HuH-7 (cell line): ENCODE results near the gene NCOA5.
"Not testable (repeated sequence)": the region's sequence is repeated elsewhere in the genome, so short reads cannot be mapped to it uniquely, and the experiment has no call there.

ENCODE experiments used
- DNase-seq: peaks from one replicate; pipeline ENCODE4 v3.0.0; 2011; ENCODE audit warnings: low spot score

The NCOA5 gene

GRCh38 chr20:46120136-46120535 lies 30.4 kb upstream of the NCOA5 start:
- no peak for DNase-seq

DNA sequence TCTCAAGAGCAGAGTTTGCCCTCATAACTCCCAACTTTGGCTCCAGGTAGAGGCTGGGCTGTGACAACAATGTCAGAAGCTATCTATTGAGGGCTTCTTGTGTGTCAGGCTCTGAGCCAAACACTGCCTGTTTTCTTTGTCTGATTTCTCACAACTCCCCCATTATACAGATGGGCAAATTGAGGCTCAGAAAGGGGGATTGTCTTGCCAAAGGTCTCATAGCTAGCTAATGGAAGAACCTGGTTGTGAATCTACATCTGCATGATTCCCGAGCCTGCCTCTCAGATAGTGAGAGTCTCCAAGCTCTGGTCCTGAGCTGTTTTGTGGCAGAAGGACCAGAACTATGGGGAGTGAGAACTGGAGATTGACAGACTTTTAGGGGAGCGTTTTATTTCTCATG lies 29.8 kb upstream of the NCOA5 start:
- DNase-seq, result no peak

GRCh38 chr20:46119028-46119546 lies 29.3 kb upstream of the NCOA5 start:
- DNase-seq, result no peak

- DNase-seq, result no peak
These were observed 28.8 kb upstream of the NCOA5 start for GRCh38 chr20:46118481-46119020.

DNA sequence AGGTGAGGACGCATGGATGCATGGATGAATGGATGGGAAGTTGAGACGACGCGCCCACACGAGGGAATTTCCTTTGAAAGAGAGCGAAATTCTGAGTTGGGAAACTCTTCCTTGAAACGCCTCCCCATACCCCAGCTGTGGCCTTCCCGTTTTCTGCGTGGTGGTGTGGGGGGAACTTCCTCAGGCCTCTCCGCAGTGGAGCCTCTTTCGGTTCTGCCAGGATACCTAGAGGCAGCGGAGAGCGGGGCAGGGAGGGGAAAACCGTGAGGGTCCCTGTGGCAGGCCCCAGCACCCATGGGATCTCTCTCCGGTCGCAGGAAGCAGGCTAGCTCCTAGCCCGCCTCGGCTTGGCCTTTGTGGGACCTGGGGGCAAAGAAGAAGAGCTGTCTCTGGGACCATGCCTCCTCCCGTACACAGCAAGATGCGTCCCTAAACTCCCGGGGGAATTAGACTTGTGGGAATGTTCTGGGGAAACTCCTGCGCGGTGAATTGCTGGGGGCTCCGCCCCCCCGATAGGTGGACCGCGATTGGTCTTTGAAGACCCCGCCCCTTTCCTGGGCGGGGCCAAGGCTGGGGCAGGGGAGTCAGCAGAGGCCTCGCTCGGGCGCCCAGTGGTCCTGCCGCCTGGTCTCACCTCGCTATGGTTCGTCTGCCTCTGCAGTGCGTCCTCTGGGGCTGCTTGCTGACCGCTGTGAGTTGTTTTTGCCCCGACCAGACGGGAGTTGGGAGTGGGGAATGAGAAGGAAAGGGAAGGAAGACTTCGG lies 28.1 kb upstream of the NCOA5 start, which contains the start of gene CD40:
Gene CD40 (plus strand): TSS at position 611 of the 764 bp plus-strand sequence. CDS start 30 bp downstream, at position 641.
- no peak for DNase-seq

- no peak for DNase-seq
These were observed 24.7 kb upstream of the NCOA5 start for GRCh38 chr20:46114449-46114848.

DNA sequence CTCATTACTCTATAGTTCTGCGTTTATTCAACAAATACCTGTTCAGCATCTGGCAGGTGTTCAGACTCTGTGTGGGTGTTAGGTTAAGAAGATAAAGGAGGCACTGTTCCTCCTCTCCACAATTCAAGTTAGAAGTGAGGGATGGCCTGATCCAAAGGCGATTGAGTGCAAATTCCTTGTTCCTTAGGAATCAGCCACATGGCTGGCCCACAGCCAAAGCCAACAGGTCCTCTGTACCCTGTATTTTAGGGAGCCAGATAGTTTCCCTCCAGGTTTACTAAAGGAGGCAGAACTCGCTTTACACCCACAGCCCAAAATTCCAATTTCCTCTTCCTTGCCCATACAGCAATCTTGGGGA lies 23.3 kb upstream of the NCOA5 start:
- no peak for DNase-seq

DNA sequence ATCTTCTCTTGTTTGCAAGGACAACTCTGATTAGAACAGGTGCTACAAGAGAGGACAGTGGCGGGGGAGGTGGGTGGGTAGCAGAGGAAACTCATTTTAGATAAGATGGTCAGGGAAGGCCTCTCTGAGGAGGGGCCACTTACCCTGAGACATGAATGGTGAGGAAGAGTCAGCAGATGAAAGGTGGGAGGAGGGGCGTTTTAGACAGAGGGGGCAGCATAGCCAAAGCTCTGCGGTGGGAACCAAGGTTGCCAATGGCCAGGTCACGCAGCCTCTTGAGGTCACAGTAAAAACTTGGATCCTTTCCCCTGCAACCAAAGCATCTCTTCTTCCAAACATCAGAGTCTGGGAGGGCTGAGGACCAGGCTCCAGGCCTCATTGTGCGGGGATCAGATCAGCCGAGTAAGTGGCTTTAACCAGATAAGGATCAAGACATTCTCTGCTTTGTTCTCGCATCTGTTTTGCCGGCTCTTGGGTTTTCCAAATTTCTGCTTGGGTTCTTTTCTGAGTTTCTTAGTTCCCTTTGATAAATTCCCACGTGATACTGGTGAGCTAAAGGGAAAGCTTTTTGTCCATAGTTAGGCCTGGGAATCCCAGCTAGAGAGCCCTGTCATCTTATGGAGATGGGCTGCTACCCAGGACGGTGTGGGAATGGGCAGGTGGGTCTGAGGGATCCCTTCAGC lies 22.8 kb upstream of the NCOA5 start:
- DNase-seq, result no peak

DNA sequence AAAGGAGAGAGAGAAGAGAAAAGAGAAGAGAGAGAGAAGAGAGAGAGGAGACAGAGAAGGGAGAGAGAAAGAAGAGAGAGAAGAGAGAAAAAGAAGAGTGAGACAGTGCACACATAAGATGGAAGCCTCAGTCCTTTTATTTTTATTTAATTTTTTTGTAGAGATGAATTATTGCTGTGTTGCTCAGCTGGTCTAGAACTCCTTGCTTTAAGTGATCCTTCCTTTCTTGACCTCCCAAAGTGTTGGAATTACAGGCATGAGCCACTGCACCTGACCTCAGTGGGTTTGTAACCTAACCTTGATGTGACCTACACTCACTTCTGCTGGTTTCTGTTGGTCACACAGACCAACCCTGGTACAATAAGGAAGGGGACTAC lies 22.1 kb upstream of the NCOA5 start:
- no peak for DNase-seq

GRCh38 chr20:46111028-46111835 lies 21.5 kb upstream of the NCOA5 start:
- DNase-seq, result no peak

GRCh38 chr20:46108976-46109375 lies 19.2 kb upstream of the NCOA5 start:
- DNase-seq, result no peak

- DNase-seq, result no peak
These were observed 18.7 kb upstream of the NCOA5 start for GRCh38 chr20:46108435-46108841.

DNA sequence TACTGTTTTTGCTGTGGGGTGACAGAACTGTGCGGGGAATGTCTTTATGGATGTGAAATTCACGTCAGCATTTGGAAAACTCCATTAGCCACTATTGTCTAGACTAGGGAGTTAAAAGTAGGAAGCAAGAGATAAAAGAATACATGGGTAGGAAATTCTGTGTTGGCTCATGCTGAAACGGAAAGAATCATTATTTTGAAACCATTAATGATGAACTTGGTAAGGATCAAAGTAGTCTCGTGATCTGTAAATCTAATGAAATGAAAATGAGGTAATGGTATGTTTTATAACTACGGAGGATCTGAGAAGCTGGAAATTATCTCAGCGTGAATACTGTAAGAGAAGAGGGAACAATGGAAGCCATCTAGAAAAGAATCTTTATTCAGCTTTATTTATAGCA lies 17.3 kb upstream of the NCOA5 start:
- DNase-seq, result no peak

DNA sequence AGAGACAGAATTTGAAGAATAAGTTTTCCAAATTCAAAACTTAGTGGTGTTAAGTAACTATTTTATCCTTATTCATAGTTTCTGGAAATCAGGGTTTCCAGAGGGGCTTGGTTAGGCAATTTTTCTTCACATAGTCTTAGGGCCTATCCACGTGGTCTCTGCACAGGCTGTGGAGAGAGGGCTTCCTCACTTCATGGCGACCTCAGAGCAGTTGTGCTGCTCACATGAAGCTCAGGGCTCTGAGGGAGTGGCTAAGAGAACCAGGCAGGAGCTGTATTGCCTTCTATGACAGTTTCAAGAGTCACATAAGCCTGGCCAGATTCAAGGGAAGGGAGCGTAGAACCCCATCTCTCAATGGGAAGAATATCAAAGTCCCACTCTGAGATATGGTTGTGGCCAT lies 14.5 kb upstream of the NCOA5 start:
- DNase-seq, result no peak

DNA sequence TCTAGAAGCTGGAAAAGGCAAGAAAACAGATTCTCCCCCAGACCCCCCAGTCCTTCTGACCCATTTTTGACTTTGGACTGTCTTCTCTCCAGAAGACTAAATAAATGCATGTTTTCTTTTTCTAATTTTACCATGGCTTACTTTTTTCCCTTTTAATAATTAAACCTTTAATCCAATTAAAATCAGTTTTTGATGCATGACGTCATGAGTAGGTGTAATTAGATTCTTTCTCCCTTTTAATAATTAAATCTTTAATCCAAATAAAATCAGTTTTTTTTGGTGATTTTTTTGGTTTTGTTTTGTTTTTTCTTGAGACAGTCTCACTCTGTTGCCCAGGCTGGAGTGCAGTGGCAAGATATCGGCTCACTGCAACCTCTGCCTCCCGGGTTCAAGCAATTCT lies 13.2 kb upstream of the NCOA5 start:
- no peak for DNase-seq

DNA sequence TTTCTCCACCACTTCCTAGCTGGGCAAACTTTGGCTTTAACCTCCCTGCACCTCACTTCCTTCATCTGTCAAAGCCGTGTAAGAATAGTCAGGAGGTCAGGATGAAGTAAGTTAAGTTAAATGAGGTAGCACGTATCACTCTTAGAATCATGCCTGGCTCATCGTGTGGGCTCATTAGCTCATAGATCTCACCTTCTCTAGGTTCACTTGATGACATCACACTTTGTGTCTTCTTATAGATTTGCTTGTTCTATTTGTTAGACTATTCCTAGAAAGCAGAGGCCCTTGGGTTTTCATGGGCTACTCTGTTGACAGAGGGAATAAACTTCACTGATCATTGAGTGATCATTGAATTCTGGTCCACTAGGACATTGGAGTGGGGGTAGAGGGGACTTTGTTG lies 12.2 kb upstream of the NCOA5 start:
- no peak for DNase-seq

DNA sequence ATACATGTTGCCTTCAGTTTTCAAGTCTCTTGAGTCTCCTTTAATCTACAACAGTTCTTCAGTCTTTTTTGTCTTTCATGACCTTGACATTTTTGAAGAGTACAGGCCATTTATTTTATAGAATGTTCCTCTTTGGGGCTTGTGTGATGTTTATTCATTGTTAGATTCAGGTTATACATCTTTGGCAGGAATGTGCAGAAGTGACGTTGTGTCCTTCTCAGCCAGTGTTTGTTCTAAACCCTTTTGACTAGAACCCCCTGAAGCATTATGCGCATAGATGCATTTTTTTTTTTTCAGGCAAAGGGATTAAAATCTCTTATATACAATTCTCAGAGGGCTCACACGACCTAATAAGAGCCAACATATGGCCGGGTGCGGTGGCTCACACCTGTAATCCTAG lies 11.2 kb upstream of the NCOA5 start:
- DNase-seq, result no peak

DNA sequence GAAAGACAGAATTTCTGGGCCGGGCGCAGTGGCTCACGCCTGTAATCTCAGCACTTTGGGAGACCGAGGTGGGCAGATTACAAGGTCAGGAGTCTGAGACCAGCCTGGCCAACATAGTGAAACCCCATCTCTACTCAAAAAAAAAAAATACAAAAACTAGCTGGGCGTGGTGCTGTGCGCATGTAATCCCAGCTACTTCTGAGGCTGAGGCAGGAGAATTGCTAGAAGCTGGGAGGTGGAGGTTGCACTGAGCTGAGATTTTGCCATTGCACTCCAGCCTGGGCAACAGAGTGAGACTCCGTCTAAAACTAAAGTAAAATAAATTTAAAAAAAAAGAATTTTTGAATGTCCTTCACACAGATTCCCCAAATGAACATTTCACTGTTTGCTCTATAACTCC lies 10.7 kb upstream of the NCOA5 start:
- not testable (repeated sequence) for DNase-seq

DNA sequence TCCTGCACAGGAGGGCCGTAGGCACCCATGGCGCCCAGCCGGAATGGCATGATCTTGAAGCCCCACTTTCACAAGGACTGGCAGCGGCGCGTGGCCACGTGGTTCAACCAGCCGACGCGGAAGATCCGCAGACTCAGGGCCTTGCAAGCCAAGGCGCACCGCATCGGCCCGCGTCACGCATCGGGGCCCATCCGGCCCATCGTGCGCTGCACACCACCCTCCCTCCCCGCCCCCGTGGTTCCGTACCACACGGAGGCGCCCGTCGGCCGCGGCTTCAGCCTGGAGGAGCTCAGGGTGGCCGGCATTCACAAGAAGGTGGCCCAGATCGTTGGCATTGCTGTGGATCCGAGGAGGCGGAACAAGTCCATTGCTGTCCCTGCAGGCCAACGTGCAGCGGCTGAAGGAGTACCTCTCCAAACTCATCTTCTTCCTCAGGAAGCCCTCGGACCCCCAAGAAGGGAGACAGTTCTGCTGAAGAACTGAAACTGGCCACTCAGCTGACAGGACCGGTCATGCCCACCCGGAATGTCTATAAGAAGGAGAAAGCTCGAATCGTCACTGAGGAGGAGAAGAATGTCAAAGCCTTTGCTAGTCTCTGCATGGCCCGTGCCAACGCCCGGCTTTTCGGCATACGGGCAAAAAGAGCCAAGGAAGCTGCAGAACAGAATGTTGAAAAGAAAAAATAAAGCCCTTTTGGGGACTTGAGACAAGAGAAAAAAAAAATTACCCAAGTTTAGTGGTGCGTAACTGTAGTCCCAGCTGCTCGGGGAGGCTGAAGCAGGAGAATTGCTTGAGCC lies 9.9 kb upstream of the NCOA5 start:
- no peak for DNase-seq

DNA sequence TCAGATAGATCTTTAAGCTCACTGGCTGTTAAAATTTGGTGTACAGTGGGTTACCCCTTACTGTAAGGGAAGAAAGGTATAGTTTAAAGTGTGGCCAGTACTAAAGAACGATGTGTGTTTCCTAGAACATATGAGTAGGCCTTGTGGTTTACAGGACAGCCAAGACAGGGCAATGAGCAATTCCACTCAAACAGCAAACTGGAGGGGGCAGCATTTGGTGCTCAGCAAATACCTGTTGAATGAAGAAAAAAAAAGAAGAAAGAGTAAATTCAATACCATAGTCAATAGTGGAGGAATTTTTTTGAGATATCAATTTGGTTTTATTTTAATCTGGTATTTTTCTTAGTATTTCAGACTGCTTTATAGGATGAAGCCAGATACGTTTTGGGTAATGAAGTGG lies 3.8 kb upstream of the NCOA5 start:
- DNase-seq, result no peak
